H9 (cell line): ENCODE measurements around the gene PET100. TPM values are rescaled to one million over a fixed set of nuclear protein-coding genes. Genes with fewer than 3 reads are reported as not detected.

Experiments used
- DNase-seq: peaks from one replicate; pipeline ENCODE4 v3.0.0-alpha.2; 2017
- H2AFZ ChIP-seq: one replicate; pipeline ENCODE4 v1.6.1; 2013; ENCODE audit warnings: mild to moderate bottlenecking, low read length, control low read depth, moderate library complexity
- H2AK5ac ChIP-seq: 2 replicates; pipeline ENCODE4 v1.6.1; 2013; ENCODE audit warnings: low read length, control low read depth, mixed read lengths; ENCODE audit not compliant: insufficient read length
- H2BK120ac ChIP-seq: one replicate; pipeline ENCODE4 v1.6.1; 2013; ENCODE audit warnings: low read depth, mild to moderate bottlenecking, low read length, control low read depth, inconsistent platforms; ENCODE audit not compliant: poor library complexity, severe bottlenecking
- H2BK12ac ChIP-seq: 2 replicates; pipeline ENCODE4 v1.6.1; 2013; ENCODE audit warnings: low read length, control low read depth, mixed read lengths, low read depth; ENCODE audit not compliant: insufficient read length
- H2BK15ac ChIP-seq: 2 replicates; pipeline ENCODE4 v1.6.1; 2013; ENCODE audit warnings: low read depth, low read length, control low read depth
- H2BK20ac ChIP-seq: one replicate; pipeline ENCODE4 v1.6.1; 2013; ENCODE audit warnings: low read depth, mild to moderate bottlenecking, low read length, control low read depth, inconsistent platforms; ENCODE audit not compliant: poor library complexity, severe bottlenecking
- H2BK5ac ChIP-seq: 2 replicates; pipeline ENCODE4 v1.6.1; 2013; ENCODE audit warnings: low read length, control low read depth, mixed read lengths; ENCODE audit not compliant: insufficient read length
- H3K14ac ChIP-seq: 2 replicates; pipeline ENCODE4 v1.6.1; 2013; ENCODE audit warnings: low read length, control low read depth; ENCODE audit not compliant: insufficient read depth
- H3K18ac ChIP-seq: 2 replicates; pipeline ENCODE4 v1.6.1; 2013; ENCODE audit warnings: low read depth, mild to moderate bottlenecking, mixed read lengths, low read length, control low read depth; ENCODE audit not compliant: insufficient read length
- H3K23ac ChIP-seq: 2 replicates; pipeline ENCODE4 v1.6.1; 2013; ENCODE audit warnings: low read length, control low read depth, mixed read lengths, low read depth; ENCODE audit not compliant: insufficient read length
- H3K23me2 ChIP-seq: 2 replicates; pipeline ENCODE4 v1.6.1; 2013; ENCODE audit warnings: low read depth, mild to moderate bottlenecking, mixed read lengths, low read length, control low read depth; ENCODE audit not compliant: insufficient read length, poor library complexity, severe bottlenecking
- H3K27ac ChIP-seq: 2 replicates; pipeline ENCODE4 v1.5.1; 2013; ENCODE audit warnings: low read length, control low read depth, mixed read lengths, low read depth; ENCODE audit not compliant: insufficient read length
- H3K27me3 ChIP-seq: 2 replicates; pipeline ENCODE4 v1.6.1; 2013; ENCODE audit warnings: low read length, control low read depth, inconsistent platforms; ENCODE audit not compliant: insufficient read depth
- H3K4ac ChIP-seq: 2 replicates; pipeline ENCODE4 v1.6.1; 2013; ENCODE audit warnings: low read depth, mild to moderate bottlenecking, control low read depth, inconsistent platforms, low read length, moderate library complexity
- H3K4me1 ChIP-seq: 2 replicates; pipeline ENCODE4 v1.6.1; 2013; ENCODE audit warnings: low read length, control low read depth, inconsistent platforms; ENCODE audit not compliant: insufficient read depth
- H3K4me2 ChIP-seq: 2 replicates; pipeline ENCODE4 v1.6.1; 2013; ENCODE audit warnings: low read length, control low read depth, mixed read lengths; ENCODE audit not compliant: insufficient read length, insufficient read depth
- H3K56ac ChIP-seq: 2 replicates; pipeline ENCODE4 v1.6.1; 2013; ENCODE audit warnings: low read depth, mild to moderate bottlenecking, mixed read lengths, low read length, control low read depth; ENCODE audit not compliant: insufficient read length
- H3K79me1 ChIP-seq: 2 replicates; pipeline ENCODE4 v1.6.1; 2013; ENCODE audit warnings: low read depth, mild to moderate bottlenecking, moderate library complexity, low read length, control low read depth, inconsistent platforms; ENCODE audit not compliant: insufficient read depth, poor library complexity, severe bottlenecking
- H3K79me2 ChIP-seq: 2 replicates; pipeline ENCODE4 v1.6.1; 2013; ENCODE audit warnings: low read length, control low read depth, inconsistent platforms; ENCODE audit not compliant: insufficient read depth
- H3K9ac ChIP-seq: 2 replicates; pipeline ENCODE4 v1.6.1; 2013; ENCODE audit warnings: low read length, control low read depth, mixed read lengths; ENCODE audit not compliant: insufficient read length; ENCODE audit errors: extremely low read depth
- H3K9me3 ChIP-seq: one replicate; pipeline ENCODE4 v1.6.1; 2013; ENCODE audit warnings: low read depth, low read length, inconsistent platforms; ENCODE audit not compliant: control insufficient read depth
- H3T11ph ChIP-seq: one replicate; pipeline ENCODE4 v1.6.1; 2013; ENCODE audit warnings: mild to moderate bottlenecking, low read length, control low read depth, inconsistent platforms
- H4K20me1 ChIP-seq: one replicate; pipeline ENCODE4 v1.6.1; 2013; ENCODE audit not compliant: control insufficient read depth, insufficient read length, insufficient read depth
- H4K5ac ChIP-seq: 2 replicates; pipeline ENCODE4 v1.6.1; 2013; ENCODE audit warnings: low read depth, mild to moderate bottlenecking, mixed read lengths, low read length, control low read depth; ENCODE audit not compliant: insufficient read length
- H4K8ac ChIP-seq: replicated peaks from 2 replicates; pipeline ENCODE4 v1.6.1; 2013; ENCODE audit warnings: low read length, control low read depth, mixed read lengths, low read depth; ENCODE audit not compliant: insufficient read length
- H4K91ac ChIP-seq: 2 replicates; pipeline ENCODE4 v1.6.1; 2013; ENCODE audit warnings: low read depth, mild to moderate bottlenecking, moderate library complexity, mixed read lengths, low read length, control low read depth; ENCODE audit not compliant: insufficient read length
- H3K27ac Mint-ChIP-seq, 3 experiments: 2 replicates in 2 of 3; 3 replicates in 1 of 3; pipeline ENCODE4 v1.8.0; 2020 to 2021; ENCODE audit warnings: mixed read lengths in 3 of 3, mild to moderate bottlenecking in 1 of 3, moderate library complexity in 1 of 3
- H3K27me3 Mint-ChIP-seq: 2 replicates; pipeline ENCODE4 v1.8.0; 2021; ENCODE audit warnings: low read depth, mild to moderate bottlenecking, moderate library complexity, mixed read lengths
- H3K36me3 Mint-ChIP-seq, 3 experiments: 2 replicates in 2 of 3; 3 replicates in 1 of 3; pipeline ENCODE4 v1.8.0; 2020 to 2021; ENCODE audit warnings: low read depth in 3 of 3, mixed read lengths in 3 of 3; ENCODE audit not compliant: insufficient read depth in 1 of 3
- H3K4me1 Mint-ChIP-seq, 2 experiments: 2 replicates each; pipeline ENCODE4 v1.8.0; 2020; ENCODE audit warnings: mixed read lengths in 2 of 2
- H3K4me3 Mint-ChIP-seq, 2 experiments: 2 replicates in 1 of 2; 3 replicates in 1 of 2; pipeline ENCODE4 v1.8.0; 2020 to 2021; ENCODE audit warnings: mild to moderate bottlenecking in 2 of 2, mixed read lengths in 2 of 2, moderate library complexity in 1 of 2
- H3K9me3 Mint-ChIP-seq, 2 experiments: 2 replicates in 1 of 2; 3 replicates in 1 of 2; pipeline ENCODE4 v1.8.0; 2020; ENCODE audit warnings: mild to moderate bottlenecking in 2 of 2, mixed read lengths in 2 of 2, moderate library complexity in 1 of 2
- CTCF ChIP-seq: fragments of 200-600 bp; sonication (generic); conservative IDR thresholded peaks from 3 replicates; pipeline ENCODE4 v1.8.0; 2021; ENCODE audit warnings: antibody characterized with exemption, mild to moderate bottlenecking
- WGBS: extraction: QIAGEN DNeasy Blood & Tissue Kit; methylation state at CpG from one replicate; pipeline ENCODE4 v1.1.7; 2013; ENCODE audit warnings: missing lambda C conversion rate, low lambda C conversion rate, mixed read lengths; ENCODE audit not compliant: insufficient read length; ENCODE audit errors: extremely low coverage; 5-methylcytosine and 5-hydroxymethylcytosine counted together
- total RNA-seq: library from RNA; stranded (reverse); gene quantifications from 2 replicates; pipeline ENCODE4 v1.2.1, GENCODE V29; 2021

PET100 gene
- total RNA-seq, 1 experiment from 2014 or later, result 129 TPM

- Histone ChIP-seq H3K18ac (no peak overlapping the region), H3K56ac (no peak overlapping the region), H3K27ac (no peak overlapping the region), H3T11ph (no peak overlapping the region), H4K5ac (no peak overlapping the region), H3K79me2 (no peaks in the 10 kb centered on the region), H2BK20ac (no peak overlapping the region), H3K4me1 (no peaks in the 10 kb centered on the region), H2BK12ac (no peak overlapping the region), H3K23me2 (no peaks in the 10 kb centered on the region), H3K9ac (no peak overlapping the region), H3K14ac (no peak overlapping the region; the same call in 1 of the 2 replicates), H2AK5ac (no peak overlapping the region), H3K79me1 (no peaks in the 10 kb centered on the region), H2AFZ (no peak overlapping the region), H3K4ac (no peak overlapping the region), H2BK15ac (no peak overlapping the region), H3K27me3 (no peaks in the 10 kb centered on the region), H2BK5ac (no peak overlapping the region), H3K23ac (no peak overlapping the region), H2BK120ac (no peak overlapping the region), H4K20me1 (no peaks in the 10 kb centered on the region), H3K4me2 (no peak overlapping the region), H3K9me3 (no peaks in the 10 kb centered on the region), H4K91ac (no peak overlapping the region), H4K8ac (no peak overlapping the region)
- Mint-ChIP-seq H3K4me1 (no peaks in the 10 kb centered on the region), H3K36me3 (no peaks in the 10 kb centered on the region), H3K27ac (peak overlapping the region in 1 of 3 experiments; percentile 12; a peak in 1 of 7 replicates), H3K27me3 (peaks cover 57% of the 10 kb centered on the region), H3K9me3 (no peaks in the 10 kb centered on the region), H3K4me3 (no peak overlapping the region)
- no peak for DNase-seq
- WGBS, result no CpG with 5 or more reads among the region's 11 CpGs
- no peak for TF ChIP-seq CTCF
Measured at GRCh38 chr19:7582446-7582845, 47.1 kb upstream of the PET100 start.
